HepG2 (cell line): ENCODE results near the gene BEGAIN.

Source experiments
- CTCF ChIP-seq: sonication (generic); formaldehyde crosslinking; IDR thresholded peaks from 2 replicates; pipeline ENCODE4 v1.5.0; 2020; ENCODE audit warnings: mild to moderate bottlenecking, missing genetic modification reagents, moderate library complexity
- IRX3 ChIP-seq: sonication (generic); formaldehyde crosslinking; IDR thresholded peaks from 2 replicates; pipeline ENCODE4 v1.8.1; 2023; ENCODE audit warnings: mild to moderate bottlenecking, low read depth, missing genetic modification reagents, borderline replicate concordance
- TBP ChIP-seq: sonication (generic); formaldehyde crosslinking; IDR thresholded peaks from 2 replicates; pipeline ENCODE4 v1.5.0; 2020; ENCODE audit warnings: missing genetic modification reagents
- TCF7 ChIP-seq: sonication (generic); IDR thresholded peaks from 2 replicates; pipeline ENCODE4 v1.6.1; 2016; ENCODE audit warnings: antibody characterized with exemption, low read depth
- ZNF17 ChIP-seq: sonication (generic); formaldehyde crosslinking; IDR thresholded peaks from 2 replicates; pipeline ENCODE4 v1.5.0; 2020; ENCODE audit warnings: mild to moderate bottlenecking, missing genetic modification reagents
- TF ChIP-seq, protein P1 (sequence below), 2 experiments: IDR thresholded peaks; 2 replicates each; pipeline ENCODE4 v1.6.1; 2011 to 2012; ENCODE audit warnings: low read length in 2 of 2, borderline replicate concordance in 1 of 2, low read depth in 1 of 2, mild to moderate bottlenecking in 1 of 2, moderate library complexity in 1 of 2

- TF ChIP-seq, protein P1, sequence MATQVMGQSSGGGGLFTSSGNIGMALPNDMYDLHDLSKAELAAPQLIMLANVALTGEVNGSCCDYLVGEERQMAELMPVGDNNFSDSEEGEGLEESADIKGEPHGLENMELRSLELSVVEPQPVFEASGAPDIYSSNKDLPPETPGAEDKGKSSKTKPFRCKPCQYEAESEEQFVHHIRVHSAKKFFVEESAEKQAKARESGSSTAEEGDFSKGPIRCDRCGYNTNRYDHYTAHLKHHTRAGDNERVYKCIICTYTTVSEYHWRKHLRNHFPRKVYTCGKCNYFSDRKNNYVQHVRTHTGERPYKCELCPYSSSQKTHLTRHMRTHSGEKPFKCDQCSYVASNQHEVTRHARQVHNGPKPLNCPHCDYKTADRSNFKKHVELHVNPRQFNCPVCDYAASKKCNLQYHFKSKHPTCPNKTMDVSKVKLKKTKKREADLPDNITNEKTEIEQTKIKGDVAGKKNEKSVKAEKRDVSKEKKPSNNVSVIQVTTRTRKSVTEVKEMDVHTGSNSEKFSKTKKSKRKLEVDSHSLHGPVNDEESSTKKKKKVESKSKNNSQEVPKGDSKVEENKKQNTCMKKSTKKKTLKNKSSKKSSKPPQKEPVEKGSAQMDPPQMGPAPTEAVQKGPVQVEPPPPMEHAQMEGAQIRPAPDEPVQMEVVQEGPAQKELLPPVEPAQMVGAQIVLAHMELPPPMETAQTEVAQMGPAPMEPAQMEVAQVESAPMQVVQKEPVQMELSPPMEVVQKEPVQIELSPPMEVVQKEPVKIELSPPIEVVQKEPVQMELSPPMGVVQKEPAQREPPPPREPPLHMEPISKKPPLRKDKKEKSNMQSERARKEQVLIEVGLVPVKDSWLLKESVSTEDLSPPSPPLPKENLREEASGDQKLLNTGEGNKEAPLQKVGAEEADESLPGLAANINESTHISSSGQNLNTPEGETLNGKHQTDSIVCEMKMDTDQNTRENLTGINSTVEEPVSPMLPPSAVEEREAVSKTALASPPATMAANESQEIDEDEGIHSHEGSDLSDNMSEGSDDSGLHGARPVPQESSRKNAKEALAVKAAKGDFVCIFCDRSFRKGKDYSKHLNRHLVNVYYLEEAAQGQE (IDR thresholded peaks at IDR 0.05; ENCODE audit: borderline replicate concordance in 1 of 2, low read depth in 1 of 2, low read length in 2 of 2), result no peak
- TF ChIP-seq ZNF17 (CRISPR knock-in tag) (no peak), CTCF (CRISPR knock-in tag) (no peak), TBP (CRISPR knock-in tag) (no peak), IRX3 (CRISPR knock-in tag) (no peak), TCF7 (no peak)
Observed at GRCh38 chr14:100523131-100523842, 63.9 kb downstream of the BEGAIN start.
